ENCODE data around the gene ATP5MC3. TPM values are rescaled to one million over a fixed set of nuclear protein-coding genes. Genes with fewer than 3 reads are reported as not detected.

The ATP5MC3 gene
- polyA plus RNA-seq, 1 donor from 2014 or later, result 303 TPM

- Histone ChIP-seq H4K20me1 (ENCODE audit: insufficient read depth) (no peaks in the 10 kb centered on the region), H3K4me2 (ENCODE audit: low read length) (no peak overlapping the region), H3K27ac (ENCODE audit: low read length) (no peak overlapping the region), H3K4me3 (ENCODE audit: low read length) (no peak overlapping the region), H3K9me3 (ENCODE audit: low read length) (no peaks in the 10 kb centered on the region), H2AFZ (ENCODE audit: low read depth, low read length) (no peak overlapping the region), H3K79me2 (replicated peaks; ENCODE audit: insufficient read depth, low read length) (no peaks in the 10 kb centered on the region), H3F3A (ENCODE audit: insufficient read depth, low read length, poor library complexity, severe bottlenecking) (no peaks in the 10 kb centered on the region), H3K9ac (ENCODE audit: low read length) (no peak overlapping the region), H3K36me3 (ENCODE audit: insufficient read depth, low read length) (no peaks in the 10 kb centered on the region), H3K27me3 (ENCODE audit: insufficient read depth, low read depth, low read length) (no peaks in the 10 kb centered on the region), H3K9me2 (ENCODE audit: insufficient read depth, low read length) (no peaks in the 10 kb centered on the region)
- TF ChIP-seq CTCF (IDR thresholded peaks at IDR 0.05; ENCODE audit: poor library complexity, severe bottlenecking) (no peak), RAD21 (conservative IDR thresholded peaks at IDR 0.05) (no peak), REST (IDR thresholded peaks at IDR 0.05; ENCODE audit: borderline replicate concordance) (no peak), SMC3 (conservative IDR thresholded peaks at IDR 0.05; ENCODE audit: poor library complexity) (no peak), MXI1 (conservative IDR thresholded peaks at IDR 0.05; ENCODE audit: poor library complexity, severe bottlenecking) (no peak), POLR2AphosphoS5 (IDR thresholded peaks at IDR 0.05) (no peak), EP300 (conservative IDR thresholded peaks at IDR 0.05; ENCODE audit: poor library complexity, severe bottlenecking) (no peak), TAF1 (IDR thresholded peaks at IDR 0.05; ENCODE audit: low read depth) (no peak), EZH2 (IDR thresholded peaks at IDR 0.05; ENCODE audit: borderline replicate concordance, insufficient read depth, low read length, poor library complexity, severe bottlenecking) (no peak)
Observed at GRCh38 chr2:175228179-175228578, 46.7 kb upstream of the ATP5MC3 start.

GRCh38 chr2:175227393-175227792, 45.9 kb upstream of the ATP5MC3 start:
- Histone ChIP-seq H3K4me3 (ENCODE audit: low read length) (no peak overlapping the region), H3K9ac (ENCODE audit: low read length) (no peak overlapping the region), H3K9me3 (ENCODE audit: low read length) (no peaks in the 10 kb centered on the region), H3K27me3 (ENCODE audit: insufficient read depth, low read depth, low read length) (no peaks in the 10 kb centered on the region), H3K36me3 (ENCODE audit: insufficient read depth, low read length) (no peaks in the 10 kb centered on the region), H3F3A (ENCODE audit: insufficient read depth, low read length, poor library complexity, severe bottlenecking) (no peaks in the 10 kb centered on the region), H3K4me2 (ENCODE audit: low read length) (no peak overlapping the region), H3K9me2 (ENCODE audit: insufficient read depth, low read length) (no peaks in the 10 kb centered on the region), H2AFZ (ENCODE audit: low read depth, low read length) (no peak overlapping the region), H3K27ac (ENCODE audit: low read length) (no peak overlapping the region), H4K20me1 (ENCODE audit: insufficient read depth) (no peaks in the 10 kb centered on the region), H3K79me2 (replicated peaks; ENCODE audit: insufficient read depth, low read length) (no peaks in the 10 kb centered on the region)
- TF ChIP-seq EZH2 (IDR thresholded peaks at IDR 0.05; ENCODE audit: borderline replicate concordance, insufficient read depth, low read length, poor library complexity, severe bottlenecking) (no peak), EP300 (conservative IDR thresholded peaks at IDR 0.05; ENCODE audit: poor library complexity, severe bottlenecking) (no peak)

GRCh38 chr2:175220075-175220474, 38.6 kb upstream of the ATP5MC3 start:
- H3K9me2 ChIP-seq (ENCODE audit: insufficient read depth, low read length), result no peaks in the 10 kb centered on the region
- H3K4me3 ChIP-seq (ENCODE audit: low read length), result no peak overlapping the region
- no peaks in the 10 kb centered on the region for H3K36me3 ChIP-seq (ENCODE audit: insufficient read depth, low read length)
- H4K20me1 ChIP-seq (ENCODE audit: insufficient read depth), result no peaks in the 10 kb centered on the region
- H3K79me2 ChIP-seq (replicated peaks; ENCODE audit: insufficient read depth, low read length), result no peaks in the 10 kb centered on the region
- no peaks in the 10 kb centered on the region for H3F3A ChIP-seq (ENCODE audit: insufficient read depth, low read length, poor library complexity, severe bottlenecking)
- H3K27me3 ChIP-seq (ENCODE audit: insufficient read depth, low read depth, low read length), result no peaks in the 10 kb centered on the region
- H3K9me3 ChIP-seq (ENCODE audit: low read length), result no peaks in the 10 kb centered on the region
- H3K4me2 ChIP-seq (ENCODE audit: low read length), result no peak overlapping the region
- H3K9ac ChIP-seq (ENCODE audit: low read length), result no peak overlapping the region
- TF ChIP-seq RAD21 (conservative IDR thresholded peaks at IDR 0.05) (no peak), EP300 (conservative IDR thresholded peaks at IDR 0.05; ENCODE audit: poor library complexity, severe bottlenecking) (no peak), MXI1 (conservative IDR thresholded peaks at IDR 0.05; ENCODE audit: poor library complexity, severe bottlenecking) (no peak), EZH2 (IDR thresholded peaks at IDR 0.05; ENCODE audit: borderline replicate concordance, insufficient read depth, low read length, poor library complexity, severe bottlenecking) (no peak), SMC3 (conservative IDR thresholded peaks at IDR 0.05; ENCODE audit: poor library complexity) (no peak), TAF1 (IDR thresholded peaks at IDR 0.05; ENCODE audit: low read depth) (no peak)
- no peak overlapping the region for H3K27ac ChIP-seq (ENCODE audit: low read length)
- no peak overlapping the region for H2AFZ ChIP-seq (ENCODE audit: low read depth, low read length)
